HG02763 (cell line): Measurements from ENCODE around the gene SPATC1L.

Experiments used
- ATAC-seq: cut with Tn5 transposase; IDR thresholded peaks from one replicate; pipeline ENCODE4 v1.9.1; 2021; ENCODE audit warnings: mild to moderate bottlenecking, moderate library complexity; ENCODE audit not compliant: unreplicated experiment

The SPATC1L gene

DNA sequence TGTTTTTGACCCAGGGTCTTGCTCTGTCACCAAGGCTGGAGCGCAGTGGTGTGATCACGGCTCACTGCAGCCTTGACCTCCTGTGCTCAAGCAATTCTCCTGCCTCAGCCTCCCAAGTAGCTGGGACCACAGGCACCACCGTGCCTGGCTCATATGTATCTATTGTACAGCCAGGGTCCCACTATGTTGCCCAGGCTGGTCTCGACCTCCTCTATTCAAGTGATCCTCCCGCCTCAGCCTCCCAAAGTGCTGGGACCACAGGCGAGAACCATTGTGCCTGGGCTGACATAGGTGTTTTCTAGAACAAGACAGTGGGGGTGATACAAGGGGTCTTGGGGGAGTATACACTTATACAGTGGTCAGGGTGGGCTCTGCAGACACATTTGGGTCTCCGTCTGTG is 46.4 kb downstream of the SPATC1L start:
- no peak for ATAC-seq

DNA sequence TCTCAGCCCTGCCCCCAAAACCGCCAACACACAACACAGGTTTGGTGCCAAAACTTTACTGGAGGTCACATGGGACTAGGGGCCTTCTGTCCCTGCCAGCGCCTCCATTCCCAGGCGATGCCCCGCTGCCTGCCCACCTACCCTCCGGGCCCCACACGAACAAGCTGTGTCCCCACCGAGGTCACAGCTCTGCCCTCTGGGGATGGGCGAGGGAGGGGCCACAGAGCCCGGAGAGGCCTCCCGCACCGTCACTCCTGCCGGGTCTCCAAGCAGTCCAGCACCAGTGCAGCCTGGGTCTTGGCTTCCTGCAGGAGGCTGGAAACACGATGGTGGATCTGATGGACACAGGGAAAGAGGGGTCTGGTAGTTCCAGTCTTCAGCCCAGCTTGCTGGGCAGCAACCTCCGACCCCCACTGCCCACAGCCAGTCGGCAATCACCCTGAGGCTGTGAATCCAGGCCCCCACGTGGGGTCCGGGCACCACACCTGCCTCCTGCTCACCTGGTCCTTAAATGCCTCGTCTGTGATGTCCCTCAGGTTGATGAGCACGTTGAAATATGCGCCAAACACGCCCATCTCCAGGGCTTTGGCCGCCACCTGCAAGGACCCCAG is 47.4 kb downstream of the SPATC1L start:
- no peak for ATAC-seq

DNA sequence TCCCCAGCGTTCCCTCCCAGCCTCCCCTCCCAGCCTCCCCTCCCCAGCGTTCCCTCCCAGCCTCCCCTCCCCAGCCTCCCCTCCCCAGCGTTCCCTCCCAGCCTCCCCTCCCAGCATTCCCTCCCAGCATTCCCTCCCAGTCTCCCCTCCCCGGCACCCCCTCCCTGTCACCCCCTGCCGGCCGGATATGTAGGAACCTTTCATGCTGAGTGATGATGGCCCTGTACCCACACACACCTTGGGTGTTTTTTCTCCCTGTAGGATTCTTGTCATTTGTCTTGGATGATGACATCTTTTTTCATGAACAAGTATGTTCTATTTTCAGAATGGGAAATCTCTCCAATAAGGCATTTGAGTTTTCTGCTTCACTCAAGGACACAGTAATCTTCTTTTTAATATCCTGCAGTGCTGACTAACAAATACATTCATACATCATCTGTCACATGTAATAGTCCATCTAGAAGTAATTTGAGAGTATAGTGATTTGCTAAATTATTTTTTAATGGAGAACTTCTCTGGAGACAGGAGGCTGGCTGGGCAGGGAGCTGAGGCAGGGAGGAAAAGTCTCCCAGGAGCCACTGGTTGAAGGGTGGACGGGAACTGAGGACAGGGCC is 48.4 kb downstream of the SPATC1L start:
- no peak for ATAC-seq

DNA sequence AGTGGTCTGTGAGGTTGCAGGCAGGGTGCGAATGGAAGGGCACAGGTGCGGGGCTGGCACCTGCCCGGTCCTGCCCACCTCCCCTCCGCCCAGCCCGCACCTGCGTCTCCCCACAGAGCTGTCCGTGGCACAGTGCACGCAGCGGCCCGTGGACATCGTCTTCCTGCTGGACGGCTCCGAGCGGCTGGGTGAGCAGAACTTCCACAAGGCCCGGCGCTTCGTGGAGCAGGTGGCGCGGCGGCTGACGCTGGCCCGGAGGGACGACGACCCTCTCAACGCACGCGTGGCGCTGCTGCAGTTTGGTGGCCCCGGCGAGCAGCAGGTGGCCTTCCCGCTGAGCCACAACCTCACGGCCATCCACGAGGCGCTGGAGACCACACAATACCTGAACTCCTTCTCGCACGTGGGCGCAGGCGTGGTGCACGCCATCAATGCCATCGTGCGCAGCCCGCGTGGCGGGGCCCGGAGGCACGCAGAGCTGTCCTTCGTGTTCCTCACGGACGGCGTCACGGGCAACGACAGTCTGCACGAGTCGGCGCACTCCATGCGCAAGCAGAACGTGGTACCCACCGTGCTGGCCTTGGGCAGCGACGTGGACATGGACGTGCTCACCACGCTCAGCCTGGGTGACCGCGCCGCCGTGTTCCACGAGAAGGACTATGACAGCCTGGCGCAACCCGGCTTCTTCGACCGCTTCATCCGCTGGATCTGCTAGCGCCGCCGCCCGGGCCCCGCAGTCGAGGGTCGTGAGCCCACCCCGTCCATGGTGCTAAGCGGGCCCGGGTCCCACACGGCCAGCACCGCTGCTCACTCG is 52.2 kb downstream of the SPATC1L start:
- no peak for ATAC-seq

DNA sequence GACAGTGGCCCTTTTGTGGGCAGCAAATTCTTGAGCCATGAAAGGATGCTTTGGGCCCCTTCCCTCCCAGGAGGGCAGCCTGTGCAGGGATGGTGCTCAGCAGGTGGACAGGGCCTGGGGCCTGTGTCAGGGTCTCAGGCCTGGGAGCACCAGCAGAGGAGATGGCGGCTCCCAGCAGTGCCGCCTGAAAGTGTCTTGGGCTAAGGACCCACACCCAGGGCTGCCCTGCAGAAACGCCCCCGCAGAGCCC is 52.7 kb downstream of the SPATC1L start:
- ATAC-seq = no peak

DNA sequence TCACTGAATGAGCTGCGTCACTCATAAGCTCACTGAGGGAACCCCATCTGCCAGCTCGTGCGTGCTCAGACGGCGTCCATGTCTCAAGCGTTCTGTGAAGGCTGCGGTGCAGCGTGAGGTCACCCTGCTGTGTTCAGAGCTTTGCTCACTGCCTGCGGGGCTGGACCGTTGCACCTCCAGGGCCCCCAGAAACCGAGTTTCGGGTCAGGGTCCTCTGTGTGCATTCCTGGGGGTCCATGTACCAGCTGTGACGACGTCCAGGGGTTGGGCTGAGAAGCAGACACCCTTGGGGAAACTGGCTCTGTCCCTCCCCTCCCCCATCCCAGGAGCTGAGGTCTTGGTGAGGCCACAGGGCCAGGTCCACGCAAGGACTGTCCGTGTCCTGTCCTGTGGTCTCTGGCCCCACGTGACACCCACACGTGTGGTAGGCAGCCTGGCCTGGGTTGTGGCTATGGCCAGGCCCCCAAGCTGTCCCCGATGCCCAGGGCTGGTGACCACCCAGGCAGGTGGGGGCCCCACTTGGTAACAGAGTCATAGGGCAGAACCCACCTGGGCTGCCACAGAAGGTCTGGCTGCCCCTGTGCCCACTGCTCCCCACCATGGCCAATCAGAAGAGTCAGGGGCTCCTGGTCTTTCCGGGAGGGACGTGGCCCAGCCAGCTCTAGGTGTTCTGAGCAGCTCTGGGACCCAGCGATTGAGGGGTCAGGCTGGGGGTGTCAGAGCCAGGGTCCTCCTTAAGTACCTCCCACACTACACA is 53.2 kb downstream of the SPATC1L start:
- no peak for ATAC-seq

DNA sequence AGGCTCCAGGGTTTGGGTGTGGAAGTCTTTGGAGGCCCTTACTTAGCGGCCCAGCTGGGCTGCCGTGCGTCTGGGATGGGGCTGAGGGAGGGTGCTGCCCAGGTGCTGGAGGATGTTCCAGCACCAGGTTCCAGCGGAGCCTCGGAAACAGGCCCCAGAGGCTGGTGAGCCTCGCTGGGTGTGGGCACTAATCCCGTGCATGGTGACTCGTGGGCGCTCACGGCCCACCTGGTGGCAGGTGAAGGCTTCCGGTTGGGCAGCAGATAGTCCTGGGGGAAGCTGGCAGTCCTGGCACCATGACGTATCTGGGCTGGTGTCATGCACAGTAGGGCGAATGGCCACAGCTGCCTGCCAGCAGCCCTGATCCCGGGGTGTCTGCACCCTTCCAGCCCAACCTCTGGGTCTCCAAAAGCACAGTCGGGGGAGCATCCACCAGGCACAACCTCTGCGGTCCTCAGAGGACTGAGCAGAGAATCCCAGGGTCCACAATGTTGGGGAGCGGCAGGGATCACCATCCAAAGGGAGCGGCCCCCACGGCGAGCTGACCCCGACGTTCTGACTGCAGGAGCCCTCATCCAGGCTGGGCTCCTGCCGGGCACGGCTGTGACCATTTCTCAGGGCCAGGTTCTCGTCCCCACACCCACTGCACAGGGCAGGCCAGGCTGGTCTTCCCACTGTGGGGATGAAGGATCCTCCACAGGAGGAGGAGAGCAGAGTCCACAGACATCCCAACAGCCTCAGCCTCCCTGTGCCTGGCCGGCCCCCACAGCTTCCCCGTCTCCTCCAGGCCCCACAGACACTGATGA is 54.2 kb downstream of the SPATC1L start:
- no peak for ATAC-seq

DNA sequence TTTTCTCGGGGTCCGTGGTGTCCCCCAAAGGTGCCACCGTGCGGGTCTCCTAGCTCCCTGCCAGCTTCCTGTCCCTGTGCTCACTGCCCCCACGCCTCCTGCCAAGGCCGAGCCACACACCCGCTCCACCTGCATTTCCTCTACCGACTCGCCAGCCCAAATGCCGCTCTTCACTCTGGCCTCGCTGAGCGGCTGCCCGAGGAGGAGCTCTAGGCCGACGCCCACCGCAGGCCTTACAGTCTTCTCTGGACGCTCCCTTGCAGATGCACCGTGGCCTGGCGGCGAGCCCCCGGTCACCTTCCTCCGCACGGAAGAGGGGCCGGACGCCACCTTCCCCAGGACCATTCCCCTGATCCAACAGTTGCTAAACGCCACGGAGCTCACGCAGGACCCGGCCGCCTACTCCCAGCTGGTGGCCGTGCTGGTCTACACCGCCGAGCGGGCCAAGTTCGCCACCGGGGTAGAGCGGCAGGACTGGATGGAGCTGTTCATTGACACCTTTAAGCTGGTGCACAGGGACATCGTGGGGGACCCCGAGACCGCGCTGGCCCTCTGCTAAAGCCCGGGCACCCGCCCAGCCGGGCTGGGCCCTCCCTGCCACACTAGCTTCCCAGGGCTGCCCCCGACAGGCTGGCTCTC is 55.2 kb downstream of the SPATC1L start:
- ATAC-seq = no peak

DNA sequence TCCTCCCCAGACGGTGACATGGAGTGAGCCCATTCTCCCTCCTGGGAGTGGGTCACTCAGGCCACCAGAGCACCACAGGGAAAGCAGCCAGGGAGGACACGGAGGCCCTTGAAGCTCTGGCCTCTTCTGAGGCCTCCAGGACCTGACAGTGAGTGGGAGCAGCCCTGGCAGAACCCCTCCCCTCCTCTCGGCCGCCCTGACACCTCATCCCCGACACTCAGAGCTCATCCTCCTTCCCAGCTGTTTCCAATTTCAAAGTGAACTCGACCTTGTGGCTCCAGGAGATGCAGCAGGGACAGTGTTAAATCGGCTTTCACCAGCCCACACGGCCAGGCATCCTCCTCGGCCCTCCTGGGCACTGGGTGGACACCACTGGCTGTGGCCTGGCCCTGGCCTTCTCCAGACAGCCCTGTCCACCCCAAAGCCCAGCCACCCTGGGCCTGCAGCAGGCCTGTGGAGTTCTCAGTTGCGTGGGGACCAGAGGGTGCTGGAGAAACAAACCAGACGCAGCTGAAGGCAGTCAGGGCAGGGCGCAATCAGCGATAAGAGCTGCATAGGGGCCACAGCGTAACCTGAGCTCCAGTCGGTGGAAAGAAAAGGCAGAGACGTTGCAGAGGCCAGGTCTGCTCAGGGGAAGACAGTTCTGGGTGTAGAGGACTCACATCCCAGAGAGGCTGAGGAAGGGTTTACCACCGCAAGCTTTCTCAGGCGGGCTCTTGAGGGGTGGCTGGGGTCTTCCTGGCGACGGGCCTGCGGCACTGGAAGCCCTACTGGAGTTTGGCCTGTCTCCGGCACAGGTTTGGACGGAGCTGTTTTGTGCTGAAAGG is 55.9 kb downstream of the SPATC1L start:
- ATAC-seq = no peak

DNA sequence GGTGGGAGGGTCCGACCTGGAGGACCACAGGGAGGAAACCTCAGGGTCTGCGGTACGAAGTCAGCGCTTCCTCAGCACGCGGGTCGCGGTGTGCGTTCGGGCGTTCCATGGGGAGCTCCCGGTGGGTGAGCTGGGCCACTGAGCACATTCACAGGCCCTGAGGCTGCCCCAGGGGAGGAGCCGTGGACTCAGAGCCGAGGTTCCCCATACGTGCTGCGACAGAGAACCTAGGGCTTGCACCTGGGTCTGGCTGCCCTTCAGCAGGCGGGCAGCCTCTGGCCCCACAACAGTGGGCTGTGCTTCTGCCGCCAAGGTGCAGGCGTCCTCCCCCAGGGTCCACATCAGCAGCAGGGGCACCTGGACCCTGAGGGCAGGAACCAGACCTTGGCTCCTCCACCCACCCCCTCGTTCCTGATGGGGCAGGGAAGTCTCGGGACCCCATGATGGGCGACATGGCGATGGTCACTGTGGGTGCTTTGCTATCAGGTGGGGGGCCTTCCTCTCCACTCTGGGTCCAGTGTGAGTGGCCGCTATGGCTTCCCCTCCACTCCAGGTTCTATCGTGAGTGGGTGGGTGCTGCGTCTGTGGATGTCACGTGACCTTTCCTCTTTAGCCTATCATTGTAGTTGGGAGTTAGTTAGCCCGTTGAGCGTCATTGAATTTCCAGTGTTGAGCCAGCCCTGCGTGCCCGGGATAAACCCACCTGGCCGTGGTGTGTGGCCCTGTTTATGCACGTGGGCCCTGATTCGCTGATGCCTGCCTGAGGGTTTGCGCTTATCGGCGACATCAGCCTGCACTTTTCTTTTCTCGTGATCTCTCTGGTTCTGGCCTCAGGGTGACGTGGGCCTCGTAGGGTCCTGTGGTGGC is 56.8 kb downstream of the SPATC1L start:
- no peak for ATAC-seq

DNA sequence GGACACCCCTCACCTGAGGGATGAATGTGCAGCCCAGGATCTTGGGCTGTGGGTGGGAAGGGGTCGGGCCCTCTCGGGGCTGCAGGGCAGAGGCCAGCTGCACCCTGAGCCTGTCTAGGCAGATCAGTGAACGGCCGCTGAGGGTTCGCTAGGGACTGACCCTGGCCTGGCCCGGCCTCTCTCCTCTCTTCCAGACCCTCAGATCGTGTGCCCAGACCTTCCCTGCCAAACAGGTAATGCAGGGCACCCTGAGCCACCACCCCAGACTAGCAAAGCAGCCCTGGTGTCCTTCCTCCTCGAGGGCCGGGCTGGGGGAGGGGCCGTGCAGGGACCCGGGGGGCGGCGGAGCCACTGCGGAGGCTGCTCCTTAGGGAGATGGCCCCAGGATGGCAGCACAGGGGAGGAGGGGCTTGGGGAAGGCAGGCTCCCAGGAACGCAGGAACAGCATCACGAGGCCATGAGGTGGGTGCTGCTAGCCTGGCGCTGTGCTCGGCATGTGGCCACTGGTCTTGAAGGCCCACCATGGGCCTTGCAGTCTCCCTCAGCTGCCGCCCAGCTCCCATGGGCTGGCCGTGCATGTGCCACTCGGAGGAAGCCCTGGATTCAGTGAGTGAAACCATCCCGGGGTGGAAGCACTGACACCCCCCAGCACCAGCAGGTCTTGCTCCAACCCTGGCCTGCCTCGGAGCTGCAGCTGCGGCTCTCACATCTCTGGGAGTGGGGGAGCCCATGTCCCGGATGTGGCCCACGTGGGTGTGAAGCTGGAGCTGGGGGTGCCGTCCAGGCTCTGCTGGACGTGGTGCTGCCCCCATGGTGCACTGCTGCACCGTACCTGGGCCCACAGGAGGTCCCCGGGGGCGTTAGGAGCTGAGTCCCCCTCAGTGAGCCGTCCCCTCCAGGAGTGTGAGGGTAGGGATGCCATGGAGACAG is 57.7 kb downstream of the SPATC1L start:
- no peak for ATAC-seq

DNA sequence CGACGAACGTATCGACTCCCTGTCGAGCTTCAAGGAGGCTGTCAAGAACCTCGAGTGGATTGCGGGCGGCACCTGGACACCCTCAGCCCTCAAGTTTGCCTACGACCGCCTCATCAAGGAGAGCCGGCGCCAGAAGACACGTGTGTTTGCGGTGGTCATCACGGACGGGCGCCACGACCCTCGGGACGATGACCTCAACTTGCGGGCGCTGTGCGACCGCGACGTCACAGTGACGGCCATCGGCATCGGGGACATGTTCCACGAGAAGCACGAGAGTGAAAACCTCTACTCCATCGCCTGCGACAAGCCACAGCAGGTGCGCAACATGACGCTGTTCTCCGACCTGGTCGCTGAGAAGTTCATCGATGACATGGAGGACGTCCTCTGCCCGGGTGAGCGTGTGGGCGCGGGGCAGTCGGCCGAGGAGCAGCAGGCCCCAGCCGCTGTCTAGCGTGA is 58.4 kb downstream of the SPATC1L start:
- no peak for ATAC-seq

DNA sequence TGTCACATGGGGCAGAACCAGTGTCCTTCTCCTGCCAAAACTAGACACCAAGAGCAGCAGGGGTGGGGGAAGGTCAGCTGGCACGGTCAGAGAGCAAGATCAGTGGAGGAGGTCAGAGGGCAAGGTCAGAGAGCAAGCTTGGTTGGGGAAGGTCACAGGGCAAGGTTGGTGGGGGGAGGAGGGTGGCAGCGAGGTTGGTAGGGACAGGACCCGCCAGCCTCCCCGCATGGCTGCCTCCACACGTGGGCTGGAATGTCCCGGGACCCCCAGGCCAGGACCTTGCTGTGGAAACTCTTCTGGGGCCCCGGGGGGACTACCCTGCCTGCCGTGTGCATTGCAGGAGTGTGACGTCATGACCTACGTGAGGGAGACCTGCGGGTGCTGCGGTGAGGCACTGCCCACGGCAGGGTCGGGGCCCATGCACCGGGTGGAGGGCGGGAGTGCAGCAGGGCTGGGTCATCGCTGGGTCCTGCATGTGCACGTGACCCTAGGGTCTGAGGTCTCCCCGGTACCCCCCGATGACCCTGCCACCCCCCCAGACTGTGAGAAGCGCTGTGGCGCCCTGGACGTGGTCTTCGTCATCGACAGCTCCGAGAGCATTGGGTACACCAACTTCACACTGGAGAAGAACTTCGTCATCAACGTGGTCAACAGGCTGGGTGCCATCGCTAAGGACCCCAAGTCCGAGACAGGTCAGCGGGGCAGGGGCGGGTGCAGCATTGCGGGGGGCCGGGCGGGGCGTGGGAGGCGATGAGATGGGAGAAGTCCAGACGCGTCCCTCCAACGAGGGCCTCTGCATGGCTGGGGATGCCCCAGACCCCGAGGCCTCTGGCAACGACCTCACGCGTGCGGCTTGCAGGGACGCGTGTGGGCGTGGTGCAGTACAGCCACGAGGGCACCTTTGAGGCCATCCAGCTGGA is 59.1 kb downstream of the SPATC1L start:
- no peak for ATAC-seq

DNA sequence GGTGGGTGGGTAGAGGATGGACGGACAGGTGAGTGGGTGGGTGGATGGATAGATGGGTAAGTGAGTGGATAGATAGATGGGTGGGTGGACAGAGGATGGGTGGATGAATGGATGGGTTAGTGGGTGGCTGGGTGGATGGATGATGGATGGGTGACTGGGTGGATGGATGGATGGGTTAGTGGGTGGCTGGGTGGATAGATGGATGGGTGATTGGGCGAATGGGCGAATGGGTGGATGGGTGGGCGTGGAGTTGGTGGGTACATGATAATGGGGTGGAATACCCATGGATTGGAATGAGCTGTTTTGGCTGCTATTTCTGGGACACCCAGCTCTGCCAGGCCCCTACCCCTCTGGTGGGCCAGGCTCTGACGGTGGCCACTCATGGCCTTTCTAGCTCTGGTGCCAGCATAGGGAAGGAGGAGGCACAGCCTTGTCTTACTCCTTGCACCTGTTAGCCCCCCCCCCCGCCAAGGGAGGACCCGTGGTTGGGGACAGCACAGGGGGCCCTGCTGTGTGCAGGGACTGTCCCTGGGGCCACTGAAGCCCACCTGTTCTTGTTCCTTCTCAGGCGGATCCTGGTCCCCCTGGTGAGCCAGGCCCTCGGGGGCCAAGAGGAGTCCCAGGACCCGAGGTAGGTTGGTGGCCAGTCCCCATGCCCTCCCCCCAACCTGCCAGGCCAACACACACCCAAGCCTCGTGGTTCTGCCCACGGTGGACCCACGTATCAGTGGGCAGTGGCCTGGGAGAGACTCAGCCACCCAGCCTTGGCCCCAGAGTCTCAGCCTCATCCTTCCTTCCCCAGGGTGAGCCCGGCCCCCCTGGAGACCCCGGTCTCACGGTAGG is 60.0 kb downstream of the SPATC1L start:
- no peak for ATAC-seq
